OCI-LY3 (cell line): ENCODE measurements around the gene ABCB6.

Experiments
- EZH2phosphoT487 ChIP-seq: fragments of 200-600 bp; shearing (Covaris generic); IDR thresholded peaks from 2 replicates; pipeline ENCODE4 v1.6.1; 2018; ENCODE audit warnings: antibody characterized with exemption, mixed run types, low read depth
- TF ChIP-seq, protein P1 (sequence below): fragments of 200-600, 300-600 bp; sonication (generic); IDR thresholded peaks from 2 replicates; pipeline ENCODE4 v1.5.1; 2014; ENCODE audit warnings: antibody characterized with exemption, low read length, low read depth

DNA sequence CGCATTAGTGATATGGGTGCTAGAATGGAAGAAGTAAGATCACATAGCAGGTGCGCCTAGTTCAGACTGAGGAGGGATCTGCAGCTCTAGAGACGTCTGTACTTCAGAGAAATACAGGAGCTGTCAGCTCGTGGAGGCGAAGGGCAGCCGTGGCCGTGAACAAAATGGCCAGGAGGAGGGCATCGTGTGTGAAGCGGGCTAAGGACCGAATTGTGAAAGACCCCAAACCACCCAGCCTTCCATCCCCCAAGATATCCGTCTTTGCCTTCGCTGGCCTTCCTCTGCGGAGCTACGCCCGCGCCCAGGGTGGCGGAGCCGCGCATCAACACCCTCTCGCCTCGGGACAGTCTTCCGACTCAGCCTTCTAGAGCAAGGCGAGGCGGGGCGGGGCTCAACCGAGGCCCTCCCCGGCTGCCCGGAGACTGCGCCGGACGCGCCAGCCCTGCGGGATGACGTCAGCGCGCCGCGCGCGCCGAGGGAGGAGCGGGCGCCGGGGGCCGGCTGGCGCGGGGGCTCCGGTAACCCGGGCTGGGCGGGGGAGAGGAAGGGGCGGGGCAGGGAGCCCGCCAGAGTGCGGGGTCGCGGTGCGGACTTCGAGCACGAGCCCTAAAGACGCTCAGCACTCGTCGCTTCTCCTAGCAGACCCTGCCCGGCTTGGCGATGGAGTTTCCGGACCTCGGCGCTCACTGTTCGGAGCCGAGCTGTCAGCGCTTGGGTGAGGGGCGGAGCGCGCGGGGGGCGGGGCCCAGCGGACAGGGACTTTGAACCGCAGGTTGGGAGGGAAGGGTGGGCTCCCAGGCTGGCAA is 12.2 kb downstream of the ABCB6 start, which contains the start of gene ZFAND2B:
- TF ChIP-seq, protein P1, sequence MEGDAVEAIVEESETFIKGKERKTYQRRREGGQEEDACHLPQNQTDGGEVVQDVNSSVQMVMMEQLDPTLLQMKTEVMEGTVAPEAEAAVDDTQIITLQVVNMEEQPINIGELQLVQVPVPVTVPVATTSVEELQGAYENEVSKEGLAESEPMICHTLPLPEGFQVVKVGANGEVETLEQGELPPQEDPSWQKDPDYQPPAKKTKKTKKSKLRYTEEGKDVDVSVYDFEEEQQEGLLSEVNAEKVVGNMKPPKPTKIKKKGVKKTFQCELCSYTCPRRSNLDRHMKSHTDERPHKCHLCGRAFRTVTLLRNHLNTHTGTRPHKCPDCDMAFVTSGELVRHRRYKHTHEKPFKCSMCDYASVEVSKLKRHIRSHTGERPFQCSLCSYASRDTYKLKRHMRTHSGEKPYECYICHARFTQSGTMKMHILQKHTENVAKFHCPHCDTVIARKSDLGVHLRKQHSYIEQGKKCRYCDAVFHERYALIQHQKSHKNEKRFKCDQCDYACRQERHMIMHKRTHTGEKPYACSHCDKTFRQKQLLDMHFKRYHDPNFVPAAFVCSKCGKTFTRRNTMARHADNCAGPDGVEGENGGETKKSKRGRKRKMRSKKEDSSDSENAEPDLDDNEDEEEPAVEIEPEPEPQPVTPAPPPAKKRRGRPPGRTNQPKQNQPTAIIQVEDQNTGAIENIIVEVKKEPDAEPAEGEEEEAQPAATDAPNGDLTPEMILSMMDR, result no peak
- TF ChIP-seq EZH2phosphoT487, result no peak
